ENCODE data around the gene ARHGEF3. TPM values are rescaled to one million over a fixed set of nuclear protein-coding genes. Genes with fewer than 3 reads are reported as not detected.

Gene ARHGEF3, protein sequence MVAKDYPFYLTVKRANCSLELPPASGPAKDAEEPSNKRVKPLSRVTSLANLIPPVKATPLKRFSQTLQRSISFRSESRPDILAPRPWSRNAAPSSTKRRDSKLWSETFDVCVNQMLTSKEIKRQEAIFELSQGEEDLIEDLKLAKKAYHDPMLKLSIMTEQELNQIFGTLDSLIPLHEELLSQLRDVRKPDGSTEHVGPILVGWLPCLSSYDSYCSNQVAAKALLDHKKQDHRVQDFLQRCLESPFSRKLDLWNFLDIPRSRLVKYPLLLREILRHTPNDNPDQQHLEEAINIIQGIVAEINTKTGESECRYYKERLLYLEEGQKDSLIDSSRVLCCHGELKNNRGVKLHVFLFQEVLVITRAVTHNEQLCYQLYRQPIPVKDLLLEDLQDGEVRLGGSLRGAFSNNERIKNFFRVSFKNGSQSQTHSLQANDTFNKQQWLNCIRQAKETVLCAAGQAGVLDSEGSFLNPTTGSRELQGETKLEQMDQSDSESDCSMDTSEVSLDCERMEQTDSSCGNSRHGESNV
- 26.1 TPM for total RNA-seq

- peak; percentile 85 to 91 for DNase-seq (ENCODE audit: low spot score in 2 of 2)
- no peak for FAIRE-seq
Measured at GRCh38 chr3:56801662-56802377, at the start of gene ARHGEF3. Gene ARHGEF3 (minus strand): TSS chr3:56801949. CDS start chr3:56801798, 151 bp downstream.

DNA sequence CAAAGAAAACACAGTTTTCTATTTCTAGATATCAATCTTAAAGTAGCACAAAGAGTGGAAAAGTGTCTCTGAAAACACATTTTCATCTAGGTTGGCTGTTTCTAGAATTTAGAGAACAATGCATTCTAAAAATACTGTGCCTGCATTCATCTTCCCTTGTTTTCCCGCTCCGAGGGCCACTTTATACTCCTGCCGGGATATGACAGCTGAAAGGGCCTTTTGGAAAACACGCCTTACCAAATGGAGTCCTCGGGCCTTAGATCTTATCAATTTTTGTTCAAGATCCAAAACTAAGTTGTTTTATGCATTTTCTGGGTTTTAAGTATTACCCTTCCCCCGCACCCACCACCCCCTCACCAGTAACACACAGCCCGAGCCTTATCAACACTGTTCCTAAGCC is 47.9 kb upstream of the ARHGEF3 start:
- no peak for DNase-seq (ENCODE audit: low spot score in 2 of 2)
- no peak for FAIRE-seq

- DNase-seq (ENCODE audit: low spot score in 2 of 2) (no peak), FAIRE-seq (no peak)
Measured at GRCh38 chr3:56845505-56845904, 43.8 kb upstream of the ARHGEF3 start.

- FAIRE-seq, result no peak
- DNase-seq (ENCODE audit: low spot score in 2 of 2), result no peak
Measured at GRCh38 chr3:56844536-56844935, 42.8 kb upstream of the ARHGEF3 start.

- FAIRE-seq (no peak), DNase-seq (ENCODE audit: low spot score in 2 of 2) (no peak)
Measured at GRCh38 chr3:56839784-56840715, 38.3 kb upstream of the ARHGEF3 start.

DNA sequence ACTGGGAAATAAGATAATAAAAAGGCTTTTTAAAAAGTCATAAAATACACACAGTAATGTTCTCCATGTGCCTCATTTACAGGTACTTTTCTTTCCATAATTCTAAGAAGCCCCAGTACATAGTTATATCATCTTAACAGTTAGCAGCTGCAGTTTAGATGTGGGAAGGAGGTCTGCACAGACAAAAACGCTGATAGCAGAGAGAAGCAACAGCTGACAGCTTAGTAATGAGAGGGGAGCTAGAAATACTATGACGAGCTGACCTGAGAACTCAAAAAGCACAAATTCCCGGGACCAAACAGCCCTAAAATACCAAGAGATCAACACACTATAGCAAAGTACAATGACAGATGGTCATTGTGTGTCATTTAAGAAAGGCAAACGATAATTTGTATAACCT is 36.7 kb upstream of the ARHGEF3 start:
- FAIRE-seq (no peak), DNase-seq (ENCODE audit: low spot score in 2 of 2) (no peak)

DNA sequence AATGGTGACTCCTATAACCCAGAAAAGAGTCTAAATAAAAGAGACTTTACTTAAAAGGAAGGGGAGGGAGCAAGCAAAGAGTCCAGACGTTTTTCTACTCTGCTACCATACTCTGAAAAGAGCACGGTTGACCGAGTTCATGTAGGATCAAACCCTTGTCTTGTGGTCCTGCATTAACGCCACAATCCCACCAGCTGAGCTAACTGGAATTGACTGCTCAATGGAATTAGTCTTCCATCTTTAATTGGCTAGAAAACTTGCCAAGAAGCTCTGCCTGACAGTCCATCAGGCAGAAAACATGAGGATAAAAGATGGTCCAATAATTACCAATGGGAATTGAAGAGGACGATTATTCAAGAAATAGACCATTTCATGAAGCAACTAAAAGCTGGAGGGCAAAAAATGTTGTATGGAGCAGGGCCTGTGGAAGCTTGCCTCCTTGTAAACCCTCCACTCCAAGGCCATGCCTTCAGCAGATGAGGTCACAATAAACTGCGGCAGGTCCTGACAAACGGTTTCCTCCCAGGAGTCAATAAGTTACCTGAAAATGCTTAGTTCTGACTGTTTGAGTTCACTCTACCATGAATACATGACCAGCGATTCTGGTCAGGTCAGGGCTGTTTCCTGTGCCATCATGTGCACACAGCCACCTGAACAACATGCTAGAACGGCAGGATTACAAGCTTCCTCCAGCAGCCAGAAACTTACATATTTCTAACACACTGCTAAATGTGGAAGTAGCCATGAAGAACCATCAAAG is 35.6 kb upstream of the ARHGEF3 start:
- FAIRE-seq (no peak), DNase-seq (ENCODE audit: low spot score in 2 of 2) (no peak)

- DNase-seq (ENCODE audit: low spot score in 2 of 2), result no peak
- no peak for FAIRE-seq
Measured at GRCh38 chr3:56836276-56837163, 34.8 kb upstream of the ARHGEF3 start.

- FAIRE-seq (no peak), DNase-seq (ENCODE audit: low spot score in 2 of 2) (no peak)
Measured at GRCh38 chr3:56835650-56836227, 34.0 kb upstream of the ARHGEF3 start.

GRCh38 chr3:56833536-56833935 is 31.8 kb upstream of the ARHGEF3 start:
- DNase-seq (ENCODE audit: low spot score in 2 of 2), result no peak

GRCh38 chr3:56833022-56833421 is 31.3 kb upstream of the ARHGEF3 start:
- DNase-seq (ENCODE audit: low spot score in 2 of 2), result no peak
- FAIRE-seq, result no peak

More at GRCh38 chr3:56833536-56833935, 31.8 kb upstream of the ARHGEF3 start:
- no peak for FAIRE-seq

DNA sequence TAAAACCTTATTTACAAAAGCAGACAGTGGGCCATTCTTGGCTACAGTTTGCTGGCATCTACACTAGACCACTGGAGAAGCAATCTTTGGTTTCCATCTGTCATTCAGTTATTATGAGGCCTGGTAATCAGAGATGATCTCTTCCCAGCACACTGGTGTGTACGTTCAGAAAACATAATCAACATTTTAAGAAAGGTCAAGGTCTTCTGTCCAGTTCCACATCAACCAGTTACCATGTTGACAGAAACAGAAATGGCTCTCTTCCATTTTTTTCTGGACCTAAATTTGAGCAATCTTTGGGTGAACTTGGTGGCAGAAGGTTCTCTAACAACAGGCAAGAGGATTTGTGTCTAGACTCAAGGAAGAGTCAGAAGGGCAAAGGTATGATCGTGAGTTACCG is 29.8 kb upstream of the ARHGEF3 start:
- FAIRE-seq (no peak), DNase-seq (ENCODE audit: low spot score in 2 of 2) (no peak)

GRCh38 chr3:56830884-56831283 is 29.1 kb upstream of the ARHGEF3 start:
- no peak for FAIRE-seq
- DNase-seq (ENCODE audit: low spot score in 2 of 2), result no peak

DNA sequence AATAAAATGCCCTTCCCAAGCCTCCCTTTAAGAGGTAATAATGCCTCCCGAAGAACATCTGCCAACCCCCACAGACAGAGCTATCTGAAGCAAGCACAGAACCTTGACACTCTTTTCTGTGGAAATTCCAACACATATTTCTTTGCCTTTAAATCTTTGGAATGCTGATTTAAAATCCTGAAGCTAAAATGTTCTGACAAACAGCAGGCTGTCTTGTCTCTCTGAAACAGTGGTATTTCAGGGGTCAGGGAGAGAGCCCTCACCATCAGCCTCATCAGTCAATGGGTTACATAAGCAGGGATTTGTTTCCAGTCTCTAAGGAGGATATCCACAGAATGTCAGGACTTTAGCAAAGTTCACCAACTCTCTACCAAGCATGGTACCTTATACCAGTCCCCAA is 27.8 kb upstream of the ARHGEF3 start:
- DNase-seq (ENCODE audit: low spot score in 2 of 2) (no peak), FAIRE-seq (no peak)

- FAIRE-seq (no peak), DNase-seq (ENCODE audit: low spot score in 2 of 2) (no peak)
Measured at GRCh38 chr3:56826831-56827722, 25.3 kb upstream of the ARHGEF3 start.

DNA sequence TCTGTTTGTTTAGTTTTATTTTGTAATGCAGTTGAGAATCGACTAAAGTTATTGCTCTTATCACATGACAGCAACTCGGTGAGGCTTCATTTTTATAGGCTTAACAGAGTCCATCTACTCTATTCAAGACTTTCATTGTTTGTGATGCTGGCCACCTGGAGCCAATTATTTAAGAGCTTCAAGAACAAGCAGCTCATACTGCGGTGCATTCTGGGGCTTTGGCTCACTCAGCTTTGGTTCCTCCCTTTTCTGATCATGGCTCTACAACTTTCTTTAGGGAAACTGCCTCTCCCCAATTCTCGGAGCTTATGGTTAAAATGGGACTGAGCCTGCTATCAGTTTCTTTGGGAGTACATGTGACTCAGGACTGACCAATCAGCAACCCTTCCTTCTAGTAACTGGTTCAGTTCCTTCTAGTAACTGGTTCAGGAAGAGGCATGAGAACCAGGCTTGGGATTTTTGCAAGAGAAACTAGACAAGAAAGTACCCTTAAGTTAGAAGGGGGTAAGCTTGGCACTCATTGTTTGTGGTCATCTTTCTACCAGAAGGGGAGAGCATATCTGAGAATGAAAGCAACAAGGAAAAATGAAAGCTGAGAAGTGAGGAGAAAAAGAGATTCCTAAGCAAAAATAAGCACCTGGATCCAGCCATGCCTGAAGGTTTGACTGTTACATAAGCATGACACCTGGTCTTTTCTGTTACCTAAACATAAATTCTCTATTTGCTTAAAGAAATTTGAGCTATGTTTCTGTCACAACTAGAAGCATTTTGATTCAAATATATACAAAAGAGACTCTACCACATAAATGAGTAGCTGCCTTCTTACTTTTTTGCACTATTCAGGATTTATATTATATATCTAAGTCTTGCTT is 24.1 kb upstream of the ARHGEF3 start:
- DNase-seq (ENCODE audit: low spot score in 2 of 2), result no peak
- no peak for FAIRE-seq
